Heart left ventricle (tissue), 13 donors: ENCODE data around the gene EIF6.

ENCODE experiments used
- POLR2A ChIP-seq, 2 donors: fragments of 450-650 bp; IDR thresholded peaks; one replicate each; pipeline ENCODE4 v1.6.1; 2017; ENCODE audit warnings: antibody characterized with exemption in 2 of 2, mild to moderate bottlenecking in 2 of 2, moderate library complexity in 2 of 2
- TF ChIP-seq, protein P1 (sequence below), 12 donors: fragments of 200-600 bp; sonication (generic) in 4 of 12; IDR thresholded peaks; one replicate each; pipeline versions ENCODE4 v1.5.0 to v1.8.0; 2018 to 2022; ENCODE audit warnings: antibody characterized with exemption in 12 of 12, mild to moderate bottlenecking in 5 of 12
- donor health status: ischemic (EF 13 %, LVEDD 7.1; RV severe dilation, severe dysfunction).
- donor health status: DM: no; HTN: yes; CAD: no.
- donor health status: DM: no; HTN: no; CAD: no.
- donor health status: ischemic (EF 25% LVEDD 6.9; RV normal size, moderate dysfunction).
- donor health status: ischemic (EF 25% LVEDD 5.7; RV mildly dilated, moderate dysfunction).
- donor health status: ischemic (EF 35%, LVEDD 5.7; RV mildly dilated, moderate dysfunction).
- donor health status: nonischemic (EF 11% LVEDD 7.7; RV severe dilation, severe dysfunction).
- donor health status: DM: yes; HTN: yes; CAD: no.
- donor health status: PGD.
- donor health status: ischemic (EF 29% LVEDD 5.4; RV normal size, mild dysfunction).
- donor health status: nonischemic (EF 23%, LVEDD 6.1; RV moderate dilation, normal function).

- TF ChIP-seq, protein P1, sequence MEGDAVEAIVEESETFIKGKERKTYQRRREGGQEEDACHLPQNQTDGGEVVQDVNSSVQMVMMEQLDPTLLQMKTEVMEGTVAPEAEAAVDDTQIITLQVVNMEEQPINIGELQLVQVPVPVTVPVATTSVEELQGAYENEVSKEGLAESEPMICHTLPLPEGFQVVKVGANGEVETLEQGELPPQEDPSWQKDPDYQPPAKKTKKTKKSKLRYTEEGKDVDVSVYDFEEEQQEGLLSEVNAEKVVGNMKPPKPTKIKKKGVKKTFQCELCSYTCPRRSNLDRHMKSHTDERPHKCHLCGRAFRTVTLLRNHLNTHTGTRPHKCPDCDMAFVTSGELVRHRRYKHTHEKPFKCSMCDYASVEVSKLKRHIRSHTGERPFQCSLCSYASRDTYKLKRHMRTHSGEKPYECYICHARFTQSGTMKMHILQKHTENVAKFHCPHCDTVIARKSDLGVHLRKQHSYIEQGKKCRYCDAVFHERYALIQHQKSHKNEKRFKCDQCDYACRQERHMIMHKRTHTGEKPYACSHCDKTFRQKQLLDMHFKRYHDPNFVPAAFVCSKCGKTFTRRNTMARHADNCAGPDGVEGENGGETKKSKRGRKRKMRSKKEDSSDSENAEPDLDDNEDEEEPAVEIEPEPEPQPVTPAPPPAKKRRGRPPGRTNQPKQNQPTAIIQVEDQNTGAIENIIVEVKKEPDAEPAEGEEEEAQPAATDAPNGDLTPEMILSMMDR (IDR thresholded peaks at IDR 0.05): no peak
- no peak for TF ChIP-seq POLR2A (IDR thresholded peaks at IDR 0.05)
These were observed 44.1 kb upstream of the EIF6 start for GRCh38 chr20:35328689-35329088.
